Diencephalon (tissue), 1 donor: ENCODE measurements around the gene ZRANB2. TPM values are rescaled to one million over a fixed set of nuclear protein-coding genes. Genes with fewer than 3 reads are reported as not detected.

Source experiments
- small RNA-seq: library from RNA; depleted of rRNA; stranded (forward); fragments of <200 nt; gene quantifications from one replicate; pipeline ENCODE3, GENCODE V24; 2014
- total RNA-seq: library from RNA; depleted of rRNA; stranded (reverse); fragments of >200 nt; gene quantifications from one replicate; pipeline ENCODE4 v1.2.3, GENCODE V29; 2014

The ZRANB2 gene
- total RNA-seq: 94.1 TPM

GRCh38 chr1:71080739-71081696 lies at the start of gene ZRANB2:
Gene ZRANB2, minus strand, starts transcription at chr1:71081035. Its CDS starts 40 bp downstream, at chr1:71080995.

GRCh38 chr1:71047635-71048607 lies 32.9 kb downstream of the ZRANB2 start, which contains the start of gene PTGER3:
Gene PTGER3, minus strand, starts transcription at chr1:71047816. Its CDS starts 239 bp downstream, at chr1:71047577.

Small RNAs within 50 kb of the gene (small RNA-seq; reads per million reads assigned to genes)
- gene MIR186: 749 reads per million, percentile 98 among the genes with 10 or more reads in this experiment

Other genes with a start within 250 kb of the ZRANB2 start
- gene PTGER3, start 33.2 kb downstream of the ZRANB2 start, total RNA-seq: 22.1 TPM